HUES64 (cell line): ENCODE results near the gene POLK.

ENCODE experiments used
- H3K27ac ChIP-seq: 2 replicates; pipeline ENCODE4 v1.7.0; 2013; ENCODE audit warnings: low read depth, low read length, inconsistent platforms
- H3K27me3 ChIP-seq: 2 replicates; pipeline ENCODE4 v1.6.1; 2013; ENCODE audit warnings: mild to moderate bottlenecking, low read length; ENCODE audit not compliant: insufficient read depth
- H3K36me3 ChIP-seq: 2 replicates; pipeline ENCODE4 v1.6.1; 2013; ENCODE audit warnings: mild to moderate bottlenecking, low read length; ENCODE audit not compliant: insufficient read depth
- H3K4me1 ChIP-seq: 2 replicates; pipeline ENCODE4 v1.6.1; 2013; ENCODE audit warnings: mild to moderate bottlenecking, low read length, moderate library complexity; ENCODE audit not compliant: insufficient read depth
- H3K4me3 ChIP-seq: 2 replicates; pipeline ENCODE4 v1.5.1; 2013; ENCODE audit warnings: mild to moderate bottlenecking, low read length, moderate library complexity
- H3K9ac ChIP-seq: 2 replicates; pipeline ENCODE4 v1.6.1; 2013; ENCODE audit warnings: mild to moderate bottlenecking, low read depth, low read length
- H3K9me3 ChIP-seq: 2 replicates; pipeline ENCODE4 v1.6.1; 2013; ENCODE audit warnings: low read depth, low read length; ENCODE audit not compliant: insufficient read depth
- WGBS: fragments of 150-250, 120-280 bp; methylation state at CpG from one replicate; pipeline ENCODE4 v1.1.7; 2013; ENCODE audit warnings: missing lambda C conversion rate; 5-methylcytosine and 5-hydroxymethylcytosine counted together

The POLK gene

GRCh38 chr5:75622564-75622963 lies 110.9 kb downstream of the POLK start:
- Histone ChIP-seq H3K4me3 (no peak overlapping the region), H3K4me1 (no peaks in the 10 kb centered on the region), H3K27ac (no peak overlapping the region), H3K36me3 (no peaks in the 10 kb centered on the region), H3K9me3 (no peaks in the 10 kb centered on the region), H3K9ac (no peak overlapping the region), H3K27me3 (no peaks in the 10 kb centered on the region)
- 92% methylated on average over 4 of the region's 4 CpGs for WGBS

DNA sequence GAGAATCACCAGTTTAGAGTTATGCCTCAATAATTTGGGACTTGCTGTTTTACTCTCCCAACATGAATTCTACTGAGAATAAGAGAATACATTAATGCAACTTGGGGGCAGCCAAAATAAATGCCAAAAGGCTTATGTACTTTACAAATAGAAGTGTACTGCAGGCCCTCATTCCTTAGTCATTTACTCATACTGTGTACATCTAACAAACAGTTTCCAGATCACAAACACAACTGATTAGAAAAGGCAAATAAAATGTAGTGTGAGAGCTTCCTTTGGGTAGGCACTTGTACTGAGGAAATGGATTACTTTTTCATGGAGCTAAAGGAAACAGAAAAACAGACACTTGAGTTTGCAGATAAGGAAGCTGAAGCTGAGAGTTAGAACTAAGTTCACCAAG lies 112.2 kb downstream of the POLK start:
- Histone ChIP-seq H3K4me3 (no peak overlapping the region), H3K9me3 (no peaks in the 10 kb centered on the region), H3K9ac (no peak overlapping the region), H3K36me3 (no peaks in the 10 kb centered on the region), H3K4me1 (no peaks in the 10 kb centered on the region), H3K27ac (no peak overlapping the region), H3K27me3 (no peaks in the 10 kb centered on the region)

DNA sequence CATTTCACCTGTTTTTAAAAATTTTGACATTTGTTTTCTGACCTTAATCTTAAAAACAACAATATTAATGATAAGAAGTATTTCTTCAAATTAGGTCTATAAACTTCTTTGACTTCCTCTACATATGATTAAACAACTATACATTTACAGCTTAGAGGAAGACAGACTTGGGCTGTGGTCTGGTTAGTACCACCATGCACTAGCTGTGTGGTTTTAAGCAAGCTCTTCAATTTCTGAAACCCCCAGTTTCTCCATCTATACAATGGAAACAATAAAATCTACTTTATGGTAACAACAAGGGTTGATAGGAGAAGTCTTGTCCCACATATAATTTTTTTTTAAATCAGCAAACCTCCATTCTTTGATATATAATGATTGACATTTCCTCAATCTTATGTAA lies 115.3 kb downstream of the POLK start:
- H3K4me1 ChIP-seq: no peaks in the 10 kb centered on the region
- no peaks in the 10 kb centered on the region for H3K9me3 ChIP-seq
- H3K27ac ChIP-seq: no peak overlapping the region
- H3K4me3 ChIP-seq: no peak overlapping the region
- H3K27me3 ChIP-seq: no peaks in the 10 kb centered on the region
- no peak overlapping the region for H3K9ac ChIP-seq
- no peaks in the 10 kb centered on the region for H3K36me3 ChIP-seq

GRCh38 chr5:75627801-75628200 lies 116.1 kb downstream of the POLK start:
- Histone ChIP-seq H3K36me3 (no peaks in the 10 kb centered on the region), H3K27ac (no peak overlapping the region), H3K9me3 (no peaks in the 10 kb centered on the region), H3K9ac (no peak overlapping the region), H3K27me3 (no peaks in the 10 kb centered on the region), H3K4me1 (no peaks in the 10 kb centered on the region), H3K4me3 (no peak overlapping the region)
- 85% methylated on average over 1 of the region's 1 CpG for WGBS

DNA sequence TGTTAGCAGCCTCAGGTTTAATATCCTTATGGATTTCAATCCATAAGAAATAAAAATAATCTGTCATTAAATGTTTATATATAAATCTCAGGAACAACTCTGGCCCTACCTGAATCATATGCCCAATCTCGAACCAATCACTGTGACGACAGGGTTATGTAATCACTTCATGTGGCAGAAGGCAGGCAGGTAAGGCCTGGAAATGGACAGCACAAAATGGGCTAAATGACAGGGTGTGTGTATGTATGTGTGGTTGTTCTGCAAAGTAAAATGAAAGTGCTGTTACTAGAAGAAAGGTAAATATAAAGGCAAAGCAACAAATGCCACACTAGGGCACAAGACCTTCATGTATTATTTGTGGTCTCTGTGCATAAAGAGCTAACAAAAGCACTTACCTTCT lies 119.2 kb downstream of the POLK start:
- Histone ChIP-seq H3K4me1 (no peaks in the 10 kb centered on the region), H3K4me3 (no peak overlapping the region), H3K9me3 (no peaks in the 10 kb centered on the region), H3K9ac (no peak overlapping the region), H3K27ac (no peak overlapping the region), H3K27me3 (no peaks in the 10 kb centered on the region), H3K36me3 (no peaks in the 10 kb centered on the region)
- WGBS: 96% methylated on average over 2 of the region's 2 CpGs

- WGBS: 31% methylated on average over 1 of the region's 1 CpG
- no peak overlapping the region for H3K9ac ChIP-seq
- no peaks in the 10 kb centered on the region for H3K9me3 ChIP-seq
- no peaks in the 10 kb centered on the region for H3K4me1 ChIP-seq
- H3K4me3 ChIP-seq: no peak overlapping the region
- H3K27ac ChIP-seq: no peak overlapping the region
- no peaks in the 10 kb centered on the region for H3K27me3 ChIP-seq
- H3K36me3 ChIP-seq: no peaks in the 10 kb centered on the region
Observed at GRCh38 chr5:75632321-75632720, 120.6 kb downstream of the POLK start.

GRCh38 chr5:75637949-75638348 lies 126.3 kb downstream of the POLK start:
- no peaks in the 10 kb centered on the region for H3K9me3 ChIP-seq
- H3K9ac ChIP-seq: no peak overlapping the region
- no peaks in the 10 kb centered on the region for H3K36me3 ChIP-seq
- no peaks in the 10 kb centered on the region for H3K4me1 ChIP-seq
- WGBS: 93% methylated on average over 1 of the region's 1 CpG
- no peaks in the 10 kb centered on the region for H3K27me3 ChIP-seq
- no peak overlapping the region for H3K27ac ChIP-seq
- H3K4me3 ChIP-seq: no peak overlapping the region

GRCh38 chr5:75639535-75640311 lies 128.0 kb downstream of the POLK start:
- Histone ChIP-seq H3K27me3 (no peaks in the 10 kb centered on the region), H3K4me3 (no peak overlapping the region), H3K9ac (no peak overlapping the region), H3K4me1 (no peaks in the 10 kb centered on the region), H3K27ac (no peak overlapping the region), H3K9me3 (no peaks in the 10 kb centered on the region), H3K36me3 (no peaks in the 10 kb centered on the region)
- WGBS: 88% methylated on average over 2 of the region's 3 CpGs

GRCh38 chr5:75640395-75640794 lies 128.7 kb downstream of the POLK start:
- Histone ChIP-seq H3K9me3 (no peaks in the 10 kb centered on the region), H3K4me3 (no peak overlapping the region), H3K27ac (no peak overlapping the region), H3K36me3 (no peaks in the 10 kb centered on the region), H3K9ac (no peak overlapping the region), H3K27me3 (no peaks in the 10 kb centered on the region), H3K4me1 (no peaks in the 10 kb centered on the region)

- WGBS: 97% methylated on average over 2 of the region's 2 CpGs
- H3K9ac ChIP-seq: no peak overlapping the region
- H3K27ac ChIP-seq: no peak overlapping the region
- H3K4me1 ChIP-seq: no peaks in the 10 kb centered on the region
- no peaks in the 10 kb centered on the region for H3K36me3 ChIP-seq
- no peak overlapping the region for H3K4me3 ChIP-seq
- no peaks in the 10 kb centered on the region for H3K9me3 ChIP-seq
- no peaks in the 10 kb centered on the region for H3K27me3 ChIP-seq
Observed at GRCh38 chr5:75640826-75641225, 129.1 kb downstream of the POLK start.

DNA sequence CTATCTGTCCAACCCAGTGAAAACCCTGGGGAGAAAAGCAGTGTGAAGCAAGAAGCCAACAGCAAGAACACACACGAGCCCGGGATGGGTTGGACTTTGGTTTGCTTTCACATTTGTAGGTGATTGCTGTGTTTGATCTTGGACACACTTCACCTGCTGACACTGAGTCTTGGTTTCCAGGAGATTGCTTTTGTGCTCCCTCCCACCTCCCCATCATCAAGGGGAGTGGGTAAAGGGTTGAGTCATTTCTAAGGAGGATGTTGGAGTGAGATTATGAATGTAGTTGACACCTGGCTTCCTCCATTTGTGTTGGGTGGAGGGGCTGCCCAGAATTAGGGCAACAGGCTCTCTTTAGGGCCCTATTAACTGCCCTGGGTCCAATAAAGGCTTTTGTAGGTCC lies 137.0 kb downstream of the POLK start:
- Histone ChIP-seq H3K4me3 (no peak overlapping the region), H3K9me3 (no peaks in the 10 kb centered on the region), H3K27ac (no peak overlapping the region), H3K36me3 (no peaks in the 10 kb centered on the region), H3K27me3 (no peaks in the 10 kb centered on the region), H3K9ac (no peak overlapping the region), H3K4me1 (no peaks in the 10 kb centered on the region)
- WGBS: 100% methylated on average over 2 of the region's 2 CpGs
